Right ventricle myocardium superior (tissue), 1 donor: ENCODE measurements around the gene MXRA7. TPM values are rescaled to one million over a fixed set of nuclear protein-coding genes. Genes with fewer than 3 reads are reported as not detected.
"Not testable (repeated sequence)": the region's sequence is repeated elsewhere in the genome, so short reads cannot be mapped to it uniquely, and the experiment has no call there.

Experiments
- ATAC-seq: fragments of 200-7000 bp; cut with Tn5 transposase; one replicate; pipeline ENCODE4 v1.9.1; 2020; ENCODE audit warnings: mild to moderate bottlenecking; ENCODE audit not compliant: poor library complexity
- DNase-seq: peaks from one replicate; pipeline ENCODE4 v3.0.0-alpha.2; 2020
- intact Hi-C: fragments of 100-400 bp; cut with DNase I; formaldehyde crosslinking; loops from one replicate; pipeline ENCODE4 v1.11.2; 2022
- long read RNA-seq: library from polyadenylated mRNA; unstranded; transcript quantifications from one replicate; pipeline ENCODE4 v2.0.0, GENCODE V29; 2021
- total RNA-seq: library from RNA; stranded (reverse); fragmentation: NEBNext Ultra II Directional; extraction: Animal tissue kit (Norgen Biotek cat#: 25700); gene quantifications from one replicate; pipeline ENCODE4 v1.2.1, GENCODE V29; 2021
- donor health status: DM: no; HTN: yes; CAD: no; lungs with severe emphysema.

Gene MXRA7, protein sequence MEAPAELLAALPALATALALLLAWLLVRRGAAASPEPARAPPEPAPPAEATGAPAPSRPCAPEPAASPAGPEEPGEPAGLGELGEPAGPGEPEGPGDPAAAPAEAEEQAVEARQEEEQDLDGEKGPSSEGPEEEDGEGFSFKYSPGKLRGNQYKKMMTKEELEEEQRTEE
- 336 TPM for total RNA-seq
- long read RNA-seq, full-length matches to known transcripts = 1,761 of 1,846 reads
- long read RNA-seq, partial matches to known transcripts = 14 of 1,846 reads
- long read RNA-seq, other reads (novel, unspliced or antisense) = 71 of 1,846 reads

- ATAC-seq (peak; percentile 61), DNase-seq (peak; percentile 83)
- intact Hi-C loops = no loop called here
These were observed at the start of gene MXRA7 for GRCh38 chr17:76710863-76711611. MXRA7 (minus strand) TSS chr17:76710965; CDS start chr17:76710946, 19 bp downstream.

- intact Hi-C loops = no loop called here
- DNase-seq (no peak), ATAC-seq (no peak)
These were observed 47.8 kb upstream of the MXRA7 start for GRCh38 chr17:76758570-76758969.

DNA sequence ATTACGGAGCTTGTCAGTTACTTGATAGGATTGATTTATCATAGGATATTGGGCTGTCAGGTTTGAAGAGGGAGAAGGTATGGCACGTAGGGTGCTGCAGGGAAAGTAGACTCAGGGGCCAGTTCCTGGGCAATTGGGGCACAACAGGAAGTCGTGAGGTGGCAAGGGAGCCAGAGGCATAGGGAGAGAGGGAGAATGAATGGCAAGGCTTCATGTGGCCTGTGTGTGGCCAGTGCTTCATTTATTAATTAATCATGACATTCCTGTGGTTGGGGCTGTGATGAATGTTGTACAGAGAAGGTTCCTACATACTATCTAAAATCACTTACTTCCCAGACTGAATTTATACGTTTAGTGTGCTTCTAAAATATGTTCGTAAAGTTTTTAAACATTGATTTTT, 46.5 kb upstream of the MXRA7 start:
- intact Hi-C loops = no loop called here
- ATAC-seq (no peak), DNase-seq (no peak)

DNA sequence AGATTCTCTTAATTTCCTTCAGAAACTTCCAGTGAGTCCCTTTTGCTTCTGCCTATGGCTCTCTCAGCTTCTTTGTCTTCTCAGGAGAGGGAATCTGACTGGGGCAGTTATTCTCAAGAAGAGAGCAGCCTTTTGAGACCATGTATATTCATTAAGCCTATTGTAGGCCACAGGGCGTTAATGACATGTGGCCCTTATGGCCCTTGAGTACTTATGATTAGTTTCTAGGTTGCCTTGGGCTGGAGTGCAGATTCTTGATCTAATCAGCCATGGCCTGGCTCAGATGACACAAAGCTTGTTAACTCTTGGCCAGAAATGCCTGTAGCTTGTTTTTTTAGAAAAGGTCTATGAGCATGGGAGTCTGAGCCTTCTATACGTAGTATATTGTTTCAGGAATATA, 44.5 kb upstream of the MXRA7 start:
- ATAC-seq (peak; percentile 51), DNase-seq (no peak)
- intact Hi-C loops = no loop called here

DNA sequence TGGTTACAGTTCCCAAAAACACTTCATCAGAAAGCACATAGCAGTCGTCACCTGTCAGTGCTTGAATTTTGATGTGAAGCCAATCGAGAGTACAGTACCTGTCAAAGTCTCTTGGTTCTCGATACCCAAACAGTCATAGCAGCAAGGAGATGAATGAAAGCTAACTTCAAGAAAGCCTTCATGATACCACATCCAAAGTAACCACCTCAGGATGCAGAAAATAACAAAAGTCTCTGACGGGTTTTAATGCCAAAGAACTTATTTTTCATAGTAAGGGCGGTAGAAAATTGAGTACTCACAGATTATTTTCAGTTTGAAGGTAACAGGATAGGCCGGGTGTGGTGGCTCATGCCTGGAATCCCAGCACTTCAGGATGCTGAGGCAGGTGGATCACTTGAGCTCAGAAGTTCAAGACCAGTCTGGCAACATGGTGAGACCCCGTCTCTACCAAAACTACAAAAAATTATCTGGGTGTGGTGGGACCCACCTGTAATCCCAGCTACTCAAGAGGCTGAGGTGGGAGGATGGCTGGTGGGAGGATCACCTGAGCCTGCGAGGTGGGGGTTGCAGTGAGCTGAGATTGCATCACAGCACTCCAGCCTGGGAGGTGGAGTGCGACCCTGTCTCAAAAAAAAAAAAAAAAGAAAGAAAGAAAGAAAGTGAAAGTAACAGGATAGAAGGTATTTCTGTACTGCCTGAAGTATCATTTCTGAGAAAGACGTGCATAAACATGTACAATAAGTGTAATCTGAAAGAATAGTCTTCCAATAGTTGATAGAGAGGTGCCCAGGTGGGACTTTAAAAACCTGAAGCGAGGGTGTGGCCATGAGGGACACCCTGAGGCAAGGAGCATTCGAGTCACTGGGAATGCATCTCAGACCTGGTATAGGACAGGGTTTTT, 42.5 kb upstream of the MXRA7 start:
- peak; percentile 70 for ATAC-seq
- intact Hi-C loops = no loop called here
- no peak for DNase-seq

DNA sequence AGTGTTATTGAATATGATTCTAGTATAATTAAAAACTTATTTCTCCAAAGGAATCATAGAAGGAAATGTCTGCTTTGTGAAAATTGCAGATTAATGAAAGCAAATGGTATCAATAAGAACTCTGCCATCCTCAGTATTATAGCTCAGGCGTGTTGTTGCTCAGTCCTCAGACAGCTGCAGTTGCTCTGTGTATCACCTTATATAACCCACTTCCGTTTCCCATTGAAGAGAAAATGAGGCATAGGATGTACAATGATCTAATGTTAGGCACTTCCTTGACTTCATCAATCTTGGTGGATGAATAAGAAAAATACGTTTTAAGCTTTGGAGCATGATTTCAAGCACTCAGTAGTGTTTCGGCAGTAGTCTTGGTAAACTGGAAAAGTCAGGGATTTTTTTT, 41.2 kb upstream of the MXRA7 start:
- ATAC-seq (no peak), DNase-seq (no peak)
- intact Hi-C loops = no loop called here

DNA sequence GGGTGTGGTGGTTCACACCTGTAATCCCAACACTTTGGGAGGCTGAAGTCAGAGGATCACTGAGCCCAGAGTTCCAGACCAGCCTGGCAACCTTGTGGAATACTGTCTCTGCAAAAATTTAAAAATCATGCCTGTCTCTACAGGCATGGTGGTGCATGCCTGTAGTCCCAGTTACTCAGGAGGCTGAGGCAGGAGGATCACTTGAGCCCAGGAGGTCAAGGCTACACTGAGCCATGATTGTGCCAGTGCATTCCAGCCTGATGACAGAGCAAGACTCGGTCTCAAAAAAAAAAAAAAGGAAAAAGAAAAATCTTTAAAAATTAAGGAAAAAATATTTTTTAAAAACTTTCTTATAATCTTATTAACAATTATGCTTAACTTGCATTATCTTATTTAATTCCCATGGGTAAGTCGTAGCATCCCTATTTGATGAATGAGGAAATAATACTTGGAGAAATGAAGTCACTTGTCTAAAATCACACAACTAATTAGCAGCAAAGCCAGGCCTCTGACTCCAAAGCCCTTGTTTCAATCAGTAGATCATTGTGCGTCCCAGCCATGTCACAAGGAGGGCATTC, 40.7 kb upstream of the MXRA7 start:
- intact Hi-C loops = no loop called here
- DNase-seq (no peak), ATAC-seq (no peak)

DNA sequence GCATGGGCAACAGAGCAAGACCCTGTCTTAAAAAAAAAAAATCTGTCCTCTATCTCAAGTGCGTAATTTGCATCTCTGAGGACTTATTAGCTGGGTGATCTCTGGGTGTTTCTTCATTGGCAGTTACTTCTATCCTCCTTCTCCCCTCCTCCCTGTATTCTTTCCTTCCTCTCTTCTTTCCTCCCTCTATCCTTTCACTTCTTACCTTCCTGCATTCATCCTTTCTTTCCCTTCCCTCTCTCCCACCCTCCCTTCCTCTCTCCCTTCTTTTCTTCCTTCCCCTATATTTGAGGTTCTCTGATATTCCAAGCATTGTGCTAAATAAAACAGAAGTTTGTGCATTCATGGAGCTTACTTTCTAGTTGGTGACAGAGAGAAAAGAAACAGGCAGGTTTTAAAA, 37.9 kb upstream of the MXRA7 start:
- ATAC-seq (no peak), DNase-seq (no peak)
- intact Hi-C loops = no loop called here

- intact Hi-C loops = no loop called here
- peak; percentile 55 for ATAC-seq
- DNase-seq = no peak
These were observed 37.1 kb upstream of the MXRA7 start for GRCh38 chr17:76747716-76748363.

GRCh38 chr17:76745785-76746184, 35.0 kb upstream of the MXRA7 start:
- ATAC-seq, DNase-seq, intact Hi-C loops: not testable (repeated sequence)

DNA sequence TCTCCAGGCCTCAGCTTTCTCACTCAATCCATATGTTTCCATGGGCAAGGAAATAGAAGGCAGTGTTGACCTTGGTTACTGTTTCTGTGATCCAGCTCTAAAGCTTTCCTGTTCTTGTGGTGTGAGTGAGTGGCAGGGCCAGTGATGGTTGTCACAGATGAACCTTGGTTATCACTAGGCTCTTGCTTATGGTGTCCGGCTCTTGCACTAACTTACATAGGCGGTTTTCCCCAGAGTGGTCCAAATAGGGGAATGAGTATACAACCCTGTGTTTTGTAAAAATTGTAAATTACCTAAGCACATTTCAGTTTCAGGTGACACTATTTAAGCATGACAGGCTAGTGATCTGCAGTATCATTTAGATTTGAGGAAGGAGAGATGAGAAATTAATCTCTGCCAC, 34.0 kb upstream of the MXRA7 start:
- peak; percentile 28 for ATAC-seq
- no peak for DNase-seq
- intact Hi-C loops = no loop called here

DNA sequence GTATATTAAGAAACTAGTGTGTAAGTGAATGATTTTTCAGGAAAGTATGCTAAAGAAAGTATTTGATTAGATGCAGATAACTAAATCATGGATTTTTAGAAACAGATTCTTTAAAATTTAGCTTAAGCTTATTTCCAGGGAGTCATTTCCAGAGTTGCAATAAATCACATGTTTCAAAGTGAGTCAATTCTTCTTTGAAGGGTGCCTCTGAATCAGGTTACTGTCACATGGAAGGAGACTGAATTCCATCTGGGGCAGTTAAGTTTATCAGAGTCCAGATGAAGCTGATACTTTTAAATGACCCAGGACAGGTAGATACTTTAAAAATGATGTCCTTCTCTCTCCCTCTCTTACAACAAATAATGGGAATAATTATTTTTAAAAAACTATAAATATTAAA, 32.2 kb upstream of the MXRA7 start:
- no peak for ATAC-seq
- intact Hi-C loops = no loop called here
- no peak for DNase-seq

DNA sequence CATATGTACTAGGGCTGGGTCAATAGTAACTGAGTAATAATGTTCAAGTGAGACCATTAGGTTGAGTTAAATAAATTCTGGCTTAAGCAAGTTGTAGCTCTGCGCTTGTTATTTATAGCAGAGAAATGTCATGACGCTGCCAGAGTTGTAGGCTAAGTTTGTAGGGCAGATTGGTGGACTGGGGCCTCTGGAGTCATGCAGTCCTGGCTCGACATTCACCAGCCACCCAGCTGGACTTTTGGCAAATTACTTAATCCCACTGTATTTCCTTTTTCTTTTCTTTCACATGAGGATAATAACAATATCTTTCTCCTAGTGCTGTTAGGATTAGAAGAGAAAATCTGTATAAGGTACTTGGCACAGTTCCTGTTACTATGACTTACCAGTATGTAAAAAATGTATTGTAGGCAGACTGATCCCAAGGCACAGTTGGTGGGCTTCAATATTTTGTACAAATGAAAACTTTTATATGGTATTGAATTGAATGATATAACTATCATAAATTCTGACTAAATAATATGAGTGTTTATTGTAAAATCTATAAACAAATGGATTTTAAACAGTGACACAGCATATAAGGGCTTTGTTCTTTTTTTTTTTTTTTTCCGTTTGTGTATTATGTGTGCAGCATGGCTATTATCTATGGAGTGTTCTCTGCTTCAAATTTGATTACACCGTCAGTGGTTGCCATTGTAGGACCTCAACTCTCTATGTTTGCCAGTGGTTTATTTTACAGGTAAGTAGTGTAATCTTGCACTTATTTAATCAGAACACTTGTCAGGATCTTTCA, 29.8 kb upstream of the MXRA7 start:
- ATAC-seq (no peak), DNase-seq (no peak)
- intact Hi-C loops = no loop called here

DNA sequence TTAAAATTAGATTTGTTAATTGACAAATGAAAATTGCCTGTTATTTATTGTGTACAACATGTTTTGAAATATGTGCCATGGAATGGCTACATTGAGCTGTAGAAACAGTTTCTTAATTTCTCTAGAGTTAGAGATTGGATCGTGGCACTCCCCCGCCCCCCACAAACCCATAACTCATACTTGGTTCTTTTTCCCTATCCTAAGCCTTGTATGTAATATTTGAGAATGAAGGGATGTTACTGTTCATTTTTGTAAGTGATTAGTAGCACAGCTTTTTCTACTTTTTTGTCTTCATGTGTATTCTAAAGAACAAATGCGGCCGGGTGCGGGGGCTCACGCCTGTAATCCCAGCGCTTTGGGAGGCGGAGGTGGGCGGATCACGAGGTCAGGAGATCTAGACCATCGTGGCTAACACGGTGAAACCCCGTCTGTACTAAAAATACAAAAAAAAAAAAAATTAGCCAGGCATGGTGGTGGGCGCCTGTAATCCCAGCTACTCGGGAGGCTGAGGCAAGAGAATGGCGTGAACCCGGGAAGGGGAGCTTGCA, 28.9 kb upstream of the MXRA7 start:
- intact Hi-C loops, DNase-seq, ATAC-seq: not testable (repeated sequence)

DNA sequence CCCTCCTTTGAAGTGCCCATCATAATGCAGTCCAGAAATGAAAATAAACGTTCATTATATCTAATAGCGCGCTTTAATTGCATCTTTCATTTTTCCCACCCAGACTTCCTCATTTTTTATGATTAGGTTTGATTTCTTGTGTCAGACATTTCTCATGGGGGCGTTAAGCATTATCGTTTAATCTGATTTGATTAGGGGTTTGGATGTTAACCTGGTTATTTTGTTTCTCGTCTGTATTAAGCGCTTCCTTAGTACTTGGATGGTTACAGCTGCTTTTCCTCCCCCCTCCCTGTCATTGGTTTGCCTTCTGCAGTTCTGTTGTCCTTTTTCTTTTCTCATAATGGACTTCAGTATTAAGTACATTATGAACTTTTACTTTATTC, 27.7 kb upstream of the MXRA7 start:
- DNase-seq = no peak
- intact Hi-C loops = no loop called here
- ATAC-seq = no peak

GRCh38 chr17:76737676-76738467, 27.1 kb upstream of the MXRA7 start, which contains the start of gene MFSD11:
MFSD11 (plus strand) TSS chr17:76738119; CDS start chr17:76738353, 234 bp downstream.
- intact Hi-C loops = no loop called here
- peak; percentile 87 for ATAC-seq
- DNase-seq = peak; percentile 95
